Left renal cortex interstitium (tissue), 4 donors: Measurements from ENCODE around the gene PPME1. TPM values are rescaled to one million over a fixed set of nuclear protein-coding genes. Genes with fewer than 3 reads are reported as not detected.

Experiments
- DNase-seq, 4 donors: peaks; one replicate each; pipeline ENCODE4 v3.0.0-alpha.2; 2013; ENCODE audit warnings: low read depth in 4 of 4, low spot score in 2 of 4, missing footprints in 1 of 4
- polyA plus RNA-seq, 4 donors: library from polyadenylated mRNA; unstranded; fragments of 120-200 nt; gene quantifications; one replicate each; pipeline ENCODE4 v1.2.1, GENCODE V29; 2013; ENCODE audit not compliant: insufficient read length in 4 of 4

Gene PPME1
- polyA plus RNA-seq, 4 donors: 36.4 to 43.6 (median 41.2) TPM

- DNase-seq: no peak
These were observed 101.2 kb downstream of the PPME1 start for GRCh38 chr11:74272276-74272675.

- no peak for DNase-seq
These were observed 105.5 kb downstream of the PPME1 start for GRCh38 chr11:74276581-74276980.

GRCh38 chr11:74278103-74278502 lies 107.0 kb downstream of the PPME1 start:
- DNase-seq: no peak

- DNase-seq: no peak
These were observed 107.7 kb downstream of the PPME1 start for GRCh38 chr11:74278721-74279161.

- DNase-seq: no peak
These were observed 108.2 kb downstream of the PPME1 start for GRCh38 chr11:74279256-74279655.

GRCh38 chr11:74280494-74280893 lies 109.4 kb downstream of the PPME1 start:
- no peak for DNase-seq

GRCh38 chr11:74282421-74282820 lies 111.3 kb downstream of the PPME1 start:
- no peak for DNase-seq

- no peak for DNase-seq
These were observed 111.9 kb downstream of the PPME1 start for GRCh38 chr11:74282914-74283371.

GRCh38 chr11:74283580-74284180 lies 112.6 kb downstream of the PPME1 start:
- no peak for DNase-seq

- no peak for DNase-seq
These were observed 113.4 kb downstream of the PPME1 start for GRCh38 chr11:74284466-74284865.

- no peak for DNase-seq
These were observed 117.1 kb downstream of the PPME1 start for GRCh38 chr11:74288161-74288560.

GRCh38 chr11:74288911-74289310 lies 117.8 kb downstream of the PPME1 start:
- no peak for DNase-seq

- no peak for DNase-seq
These were observed 126.4 kb downstream of the PPME1 start for GRCh38 chr11:74297484-74297883.

GRCh38 chr11:74299015-74299414 lies 127.9 kb downstream of the PPME1 start:
- no peak for DNase-seq

Other genes with a start within 250 kb of the PPME1 start
- gene DNAJB13, start 220.3 kb upstream of the PPME1 start, polyA plus RNA-seq: 1 to 10 TPM; 2.2 to 7.0 (median 4.2) TPM
- gene UCP2, start 188.4 kb upstream of the PPME1 start, polyA plus RNA-seq: 10 to 100 TPM; 53.4 to 81.2 (median 70.1) TPM
- gene UCP3, start 162.2 kb upstream of the PPME1 start, polyA plus RNA-seq: 1 to 10 TPM; 1.4 to 5.3 (median 3.0) TPM
- 10 to 100 TPM; 19.6 to 25.2 (median 22.5) TPM for gene C2CD3, start 287 bp upstream of the PPME1 start, polyA plus RNA-seq
- gene P4HA3, start 140.4 kb downstream of the PPME1 start, polyA plus RNA-seq: 1 to 10 TPM in 3 of 4 donors, under 1 TPM in 1; 0.76 to 1.7 (median 1.2) TPM
- 1 to 10 TPM; 2.8 to 5.1 (median 3.5) TPM for gene PGM2L1, start 227.1 kb downstream of the PPME1 start, polyA plus RNA-seq